Left kidney (tissue), 2 donors: ENCODE results near the gene TMEM220. TPM values are rescaled to one million over a fixed set of nuclear protein-coding genes. Genes with fewer than 3 reads are reported as not detected.
"Not testable (repeated sequence)": the region's sequence is repeated elsewhere in the genome, so short reads cannot be mapped to it uniquely, and the experiment has no call there.

Experiments used
- DNase-seq: peaks from one replicate; pipeline ENCODE4 v3.0.0-alpha.2; 2013
- polyA plus RNA-seq: library from polyadenylated mRNA; unstranded; fragments of 120-200 nt; gene quantifications from one replicate; pipeline ENCODE4 v1.2.1, GENCODE V29; 2013; ENCODE audit not compliant: insufficient read length

TMEM220 gene
- polyA plus RNA-seq, 1 donor = 14.5 TPM

GRCh38 chr17:10730247-10730646, 424 bp upstream of the TMEM220 start:
- DNase-seq = not testable (repeated sequence)

- no peak for DNase-seq
Measured at GRCh38 chr17:10728331-10728892, 1.4 kb downstream of the TMEM220 start.

- no peak for DNase-seq
Measured at GRCh38 chr17:10727192-10727591, 2.6 kb downstream of the TMEM220 start.

GRCh38 chr17:10726196-10726595, 3.6 kb downstream of the TMEM220 start:
- no peak for DNase-seq

- no peak for DNase-seq
Measured at GRCh38 chr17:10725262-10725661, 4.6 kb downstream of the TMEM220 start.

GRCh38 chr17:10724546-10725195, 5.2 kb downstream of the TMEM220 start:
- DNase-seq = no peak

GRCh38 chr17:10718547-10718946, 11.3 kb downstream of the TMEM220 start:
- DNase-seq = no peak

- DNase-seq = no peak
Measured at GRCh38 chr17:10716218-10716617, 13.6 kb downstream of the TMEM220 start.

- DNase-seq = no peak
Measured at GRCh38 chr17:10713318-10713717, 16.5 kb downstream of the TMEM220 start.

- DNase-seq = no peak
Measured at GRCh38 chr17:10705727-10706126, 24.1 kb downstream of the TMEM220 start.

GRCh38 chr17:10702574-10702973, 27.2 kb downstream of the TMEM220 start:
- DNase-seq = no peak

GRCh38 chr17:10699856-10700255, 30.0 kb downstream of the TMEM220 start:
- no peak for DNase-seq

GRCh38 chr17:10698096-10698818, 31.6 kb downstream of the TMEM220 start:
- no peak for DNase-seq

- peak; percentile 95 for DNase-seq
Measured at GRCh38 chr17:10697092-10698081, 32.4 kb downstream of the TMEM220 start, which contains the start of the genes ADPRM and SCO1. Gene ADPRM, plus strand, starts transcription at chr17:10697594. Its CDS starts 7,333 bp downstream, at chr17:10704927. Gene SCO1, minus strand, starts transcription at chr17:10697533. Its CDS starts 26 bp downstream, at chr17:10697507.

GRCh38 chr17:10695875-10696407, 33.9 kb downstream of the TMEM220 start:
- not testable (repeated sequence) for DNase-seq

- no peak for DNase-seq
Measured at GRCh38 chr17:10687499-10687898, 42.3 kb downstream of the TMEM220 start.

GRCh38 chr17:10683853-10684252, 46.0 kb downstream of the TMEM220 start:
- DNase-seq = no peak

GRCh38 chr17:10681866-10682446, 47.9 kb downstream of the TMEM220 start:
- no peak for DNase-seq

- DNase-seq = no peak
Measured at GRCh38 chr17:10674704-10675103, 55.1 kb downstream of the TMEM220 start.

GRCh38 chr17:10673312-10673711, 56.5 kb downstream of the TMEM220 start:
- DNase-seq = no peak

- no peak for DNase-seq
Measured at GRCh38 chr17:10668775-10669174, 61.0 kb downstream of the TMEM220 start.
